ENCODE results near the gene DST.

The DST gene

GRCh38 chr6:56479381-56479780 lies 163.3 kb downstream of the DST start:
- DNase-seq (ENCODE audit: low spot score): no peak
- Histone ChIP-seq H4K91ac (ENCODE audit: low read depth, low read length, poor library complexity) (no peak overlapping the region), H3K9ac (ENCODE audit: low read depth, low read length, poor library complexity) (no peak overlapping the region), H3K4me3 (ENCODE audit: low read length in 2 of 2) (no peak overlapping the region), H3K27ac (replicated peaks; ENCODE audit: low read length) (no peak overlapping the region), H2BK120ac (ENCODE audit: low read depth, low read length) (no peak overlapping the region), H3K14ac (ENCODE audit: low read length) (no peak overlapping the region), H3K27me3 (ENCODE audit: control insufficient read depth in 3 of 3, insufficient read depth in 3 of 3, low read depth in 1 of 3, low read length in 3 of 3) (no peaks in the 10 kb centered on the region), H3K18ac (ENCODE audit: low read length) (no peak overlapping the region), H2AFZ (ENCODE audit: low read length) (no peak overlapping the region), H2BK15ac (ENCODE audit: low read length) (no peak overlapping the region), H2AK5ac (ENCODE audit: low read depth, low read length) (no peak overlapping the region), H3K36me3 (replicated peaks in 1 of 2; ENCODE audit: control insufficient read depth in 2 of 2, insufficient read depth in 2 of 2, low read length in 2 of 2) (peaks cover 17 to 91% of the 10 kb centered on the region in 2 donors), H2BK12ac (ENCODE audit: low read length) (no peak overlapping the region), H2BK5ac (ENCODE audit: low read length) (no peak overlapping the region), H3K4me2 (ENCODE audit: insufficient read depth, low read length, poor library complexity, severe bottlenecking) (no peak overlapping the region), H4K8ac (ENCODE audit: low read depth, low read length) (no peak overlapping the region), H3K23ac (ENCODE audit: low read depth, low read length, poor library complexity) (no peak overlapping the region), H3K4ac (ENCODE audit: low read length) (no peak overlapping the region), H3K4me1 (ENCODE audit: control insufficient read depth in 2 of 2, insufficient read depth in 1 of 2, low read depth in 1 of 2, low read length in 2 of 2) (no peaks in the 10 kb centered on the region), H3K79me1 (ENCODE audit: low read depth, low read length) (no peaks in the 10 kb centered on the region), H3K9me3 (replicated peaks in 1 of 2; ENCODE audit: control insufficient read depth in 2 of 2, insufficient read depth in 1 of 2, low read depth in 1 of 2, low read length in 2 of 2) (peaks cover 0 to 10% of the 10 kb centered on the region in 2 donors)
- WGBS, 2 donors (ENCODE audit: extremely low coverage in 2 of 2, insufficient read length in 2 of 2, insufficient replicate concordance in 1 of 2): no CpG with 5 or more reads among the region's 3 CpGs

DNA sequence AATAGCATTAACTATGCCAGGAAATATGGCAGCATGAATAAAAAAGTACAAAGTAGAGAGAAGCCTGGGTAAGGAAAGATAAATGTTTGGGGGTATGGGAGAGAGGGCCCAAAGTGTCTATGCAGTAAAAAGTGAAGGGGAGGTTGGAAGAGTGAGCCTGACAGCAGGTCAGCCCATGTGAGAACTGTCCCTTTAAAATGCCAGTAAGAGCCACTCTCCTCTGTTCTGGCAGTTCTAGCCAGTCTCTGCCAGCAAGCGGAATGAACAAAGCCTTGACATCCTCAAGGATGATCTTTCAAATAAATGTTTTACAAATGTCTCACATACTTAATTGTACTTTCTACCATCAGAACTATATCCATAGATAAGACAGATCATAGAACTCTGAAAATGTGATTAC lies 164.5 kb downstream of the DST start:
- Histone ChIP-seq H4K91ac (ENCODE audit: low read depth, low read length, poor library complexity) (no peak overlapping the region), H3K4ac (ENCODE audit: low read length) (no peak overlapping the region), H3K27ac (replicated peaks; ENCODE audit: low read length) (no peak overlapping the region), H2BK15ac (ENCODE audit: low read length) (no peak overlapping the region), H3K23ac (ENCODE audit: low read depth, low read length, poor library complexity) (no peak overlapping the region), H3K4me2 (ENCODE audit: insufficient read depth, low read length, poor library complexity, severe bottlenecking) (no peak overlapping the region), H2BK12ac (ENCODE audit: low read length) (no peak overlapping the region), H3K36me3 (replicated peaks in 1 of 2; ENCODE audit: control insufficient read depth in 2 of 2, insufficient read depth in 2 of 2, low read length in 2 of 2) (peaks cover 17 to 88% of the 10 kb centered on the region in 2 donors), H3K4me3 (ENCODE audit: low read length in 2 of 2) (no peak overlapping the region), H3K9me3 (replicated peaks in 1 of 2; ENCODE audit: control insufficient read depth in 2 of 2, insufficient read depth in 1 of 2, low read depth in 1 of 2, low read length in 2 of 2) (peaks cover 0 to 10% of the 10 kb centered on the region in 2 donors), H3K4me1 (ENCODE audit: control insufficient read depth in 2 of 2, insufficient read depth in 1 of 2, low read depth in 1 of 2, low read length in 2 of 2) (no peaks in the 10 kb centered on the region), H2BK120ac (ENCODE audit: low read depth, low read length) (no peak overlapping the region), H3K79me1 (ENCODE audit: low read depth, low read length) (no peaks in the 10 kb centered on the region), H2AFZ (ENCODE audit: low read length) (no peak overlapping the region), H2AK5ac (ENCODE audit: low read depth, low read length) (no peak overlapping the region), H3K14ac (ENCODE audit: low read length) (no peak overlapping the region), H3K9ac (ENCODE audit: low read depth, low read length, poor library complexity) (no peak overlapping the region), H4K8ac (ENCODE audit: low read depth, low read length) (no peak overlapping the region), H3K18ac (ENCODE audit: low read length) (no peak overlapping the region), H3K27me3 (ENCODE audit: control insufficient read depth in 3 of 3, insufficient read depth in 3 of 3, low read depth in 1 of 3, low read length in 3 of 3) (no peaks in the 10 kb centered on the region), H2BK5ac (ENCODE audit: low read length) (no peak overlapping the region)
- DNase-seq (ENCODE audit: low spot score): no peak
- no CpG with 5 or more reads among the region's 1 CpG for WGBS, 2 donors (ENCODE audit: extremely low coverage in 2 of 2, insufficient read length in 2 of 2, insufficient replicate concordance in 1 of 2)

- no peak overlapping the region for H4K91ac ChIP-seq (ENCODE audit: low read depth, low read length, poor library complexity)
- no peak overlapping the region for H2BK15ac ChIP-seq (ENCODE audit: low read length)
- no peak overlapping the region for H2AK5ac ChIP-seq (ENCODE audit: low read depth, low read length)
- no peak overlapping the region for H2BK120ac ChIP-seq (ENCODE audit: low read depth, low read length)
- no peak overlapping the region for H3K9ac ChIP-seq (ENCODE audit: low read depth, low read length, poor library complexity)
- H3K4me3 ChIP-seq (ENCODE audit: low read length in 2 of 2): no peak overlapping the region
- no peaks in the 10 kb centered on the region for H3K79me1 ChIP-seq (ENCODE audit: low read depth, low read length)
- peaks cover 0 to 10% of the 10 kb centered on the region in 2 donors for H3K9me3 ChIP-seq (replicated peaks in 1 of 2; ENCODE audit: control insufficient read depth in 2 of 2, insufficient read depth in 1 of 2, low read depth in 1 of 2, low read length in 2 of 2)
- no peak overlapping the region for H3K4me2 ChIP-seq (ENCODE audit: insufficient read depth, low read length, poor library complexity, severe bottlenecking)
- WGBS, 2 donors (ENCODE audit: extremely low coverage in 2 of 2, insufficient read length in 2 of 2, insufficient replicate concordance in 1 of 2): no CpG with 5 or more reads among the region's 5 CpGs
- no peak overlapping the region for H3K4ac ChIP-seq (ENCODE audit: low read length)
- no peaks in the 10 kb centered on the region for H3K4me1 ChIP-seq (ENCODE audit: control insufficient read depth in 2 of 2, insufficient read depth in 1 of 2, low read depth in 1 of 2, low read length in 2 of 2)
- H3K36me3 ChIP-seq (replicated peaks in 1 of 2; ENCODE audit: control insufficient read depth in 2 of 2, insufficient read depth in 2 of 2, low read length in 2 of 2): peaks cover 16 to 88% of the 10 kb centered on the region in 2 donors
- H3K27ac ChIP-seq (replicated peaks; ENCODE audit: low read length): no peak overlapping the region
- H3K18ac ChIP-seq (ENCODE audit: low read length): no peak overlapping the region
- no peak overlapping the region for H2BK5ac ChIP-seq (ENCODE audit: low read length)
- H3K27me3 ChIP-seq (ENCODE audit: control insufficient read depth in 3 of 3, insufficient read depth in 3 of 3, low read depth in 1 of 3, low read length in 3 of 3): no peaks in the 10 kb centered on the region
- no peak overlapping the region for H2AFZ ChIP-seq (ENCODE audit: low read length)
- H4K8ac ChIP-seq (ENCODE audit: low read depth, low read length): no peak overlapping the region
- no peak overlapping the region for H3K14ac ChIP-seq (ENCODE audit: low read length)
- no peak overlapping the region for H3K23ac ChIP-seq (ENCODE audit: low read depth, low read length, poor library complexity)
- DNase-seq (ENCODE audit: low spot score): no peak
- no peak overlapping the region for H2BK12ac ChIP-seq (ENCODE audit: low read length)
Observed at GRCh38 chr6:56477241-56477640, 165.4 kb downstream of the DST start.

- H3K4ac ChIP-seq (ENCODE audit: low read length): no peak overlapping the region
- H3K4me3 ChIP-seq (ENCODE audit: low read length in 2 of 2): no peak overlapping the region
- H3K9ac ChIP-seq (ENCODE audit: low read depth, low read length, poor library complexity): no peak overlapping the region
- H3K36me3 ChIP-seq (replicated peaks in 1 of 2; ENCODE audit: control insufficient read depth in 2 of 2, insufficient read depth in 2 of 2, low read length in 2 of 2): peaks cover 17 to 88% of the 10 kb centered on the region in 2 donors
- H3K27ac ChIP-seq (replicated peaks; ENCODE audit: low read length): no peak overlapping the region
- H3K27me3 ChIP-seq (ENCODE audit: control insufficient read depth in 3 of 3, insufficient read depth in 3 of 3, low read depth in 1 of 3, low read length in 3 of 3): no peaks in the 10 kb centered on the region
- H4K91ac ChIP-seq (ENCODE audit: low read depth, low read length, poor library complexity): no peak overlapping the region
- H3K14ac ChIP-seq (ENCODE audit: low read length): no peak overlapping the region
- H3K23ac ChIP-seq (ENCODE audit: low read depth, low read length, poor library complexity): no peak overlapping the region
- no peak overlapping the region for H2BK5ac ChIP-seq (ENCODE audit: low read length)
- no peak for DNase-seq (ENCODE audit: low spot score)
- H4K8ac ChIP-seq (ENCODE audit: low read depth, low read length): no peak overlapping the region
- H2AFZ ChIP-seq (ENCODE audit: low read length): no peak overlapping the region
- H3K9me3 ChIP-seq (replicated peaks in 1 of 2; ENCODE audit: control insufficient read depth in 2 of 2, insufficient read depth in 1 of 2, low read depth in 1 of 2, low read length in 2 of 2): peaks cover 0 to 10% of the 10 kb centered on the region in 2 donors
- no peak overlapping the region for H2AK5ac ChIP-seq (ENCODE audit: low read depth, low read length)
- no peaks in the 10 kb centered on the region for H3K79me1 ChIP-seq (ENCODE audit: low read depth, low read length)
- H3K4me2 ChIP-seq (ENCODE audit: insufficient read depth, low read length, poor library complexity, severe bottlenecking): no peak overlapping the region
- no CpG with 5 or more reads among the region's 4 CpGs for WGBS, 2 donors (ENCODE audit: extremely low coverage in 2 of 2, insufficient read length in 2 of 2, insufficient replicate concordance in 1 of 2)
- no peaks in the 10 kb centered on the region for H3K4me1 ChIP-seq (ENCODE audit: control insufficient read depth in 2 of 2, insufficient read depth in 1 of 2, low read depth in 1 of 2, low read length in 2 of 2)
- no peak overlapping the region for H2BK12ac ChIP-seq (ENCODE audit: low read length)
- H3K18ac ChIP-seq (ENCODE audit: low read length): no peak overlapping the region
- H2BK120ac ChIP-seq (ENCODE audit: low read depth, low read length): no peak overlapping the region
- H2BK15ac ChIP-seq (ENCODE audit: low read length): no peak overlapping the region
Observed at GRCh38 chr6:56475736-56476457, 166.8 kb downstream of the DST start.

Data from neuronal stem cell (in vitro differentiated cells).